ENCODE measurements around the gene SLC9A5.

- TF ChIP-seq CTCF (IDR thresholded peaks at IDR 0.05) (no peak), POLR2A (IDR thresholded peaks at IDR 0.05) (no peak), POLR2AphosphoS5 (IDR thresholded peaks at IDR 0.05) (no peak), EP300 (IDR thresholded peaks at IDR 0.05; ENCODE audit: low read depth) (no peak)
Observed at GRCh38 chr16:67206129-67206837, 42.5 kb upstream of the SLC9A5 start.

All from transverse colon (tissue), 4 donors.